Vagina (tissue), 2 donors: Measurements from ENCODE around the gene C6orf47. TPM values are rescaled to one million over a fixed set of nuclear protein-coding genes. Genes with fewer than 3 reads are reported as not detected.

ENCODE experiments used
- DNase-seq, 2 donors: peaks; one replicate each; pipeline ENCODE4 v3.0.0-alpha.2; 2017; ENCODE audit errors: extremely low spot score in 2 of 2
- H3K27ac ChIP-seq: fragments of 200-600 bp; sonication (generic); one replicate; pipeline ENCODE4 v1.5.1; 2019
- H3K27me3 ChIP-seq: fragments of 200-600 bp; sonication (generic); one replicate; pipeline ENCODE4 v1.5.1; 2019
- H3K36me3 ChIP-seq, 2 donors: fragments of 200-600 bp; sonication (generic); one replicate each; pipeline ENCODE4 v1.5.1; 2017 to 2019
- H3K4me1 ChIP-seq: fragments of 200-600 bp; sonication (generic); one replicate; pipeline ENCODE4 v1.5.1; 2019
- H3K4me3 ChIP-seq, 2 donors: fragments of 200-600 bp; sonication (generic); 1 replicate in 1 of 2; 2 replicates in 1 of 2; pipeline ENCODE4 v1.5.1; 2016 to 2019
- H3K9me3 ChIP-seq: fragments of 200-600 bp; sonication (generic); one replicate; pipeline ENCODE4 v1.5.1; 2019
- POLR2A ChIP-seq, 2 donors: fragments of 450-650 bp; IDR thresholded peaks; one replicate each; pipeline ENCODE4 v1.6.1; 2017; ENCODE audit warnings: antibody characterized with exemption in 2 of 2, mild to moderate bottlenecking in 2 of 2, moderate library complexity in 2 of 2
- POLR2AphosphoS5 ChIP-seq, 2 donors: sonication (generic); formaldehyde crosslinking; IDR thresholded peaks; one replicate each; pipeline ENCODE4 v1.9.0; 2017; ENCODE audit warnings: antibody characterized with exemption in 2 of 2, mild to moderate bottlenecking in 2 of 2, low read depth in 1 of 2; ENCODE audit not compliant: insufficient read depth in 1 of 2
- intact Hi-C: fragments of 100-400 bp; cut with DNase I; formaldehyde crosslinking; loops from one replicate; pipeline ENCODE4 v1.15.1; 2023
- total RNA-seq: library from RNA; depleted of rRNA; stranded (reverse); fragments of >200 nt; gene quantifications from one replicate; pipeline ENCODE4 v1.2.3, GENCODE V29; 2016
- TF ChIP-seq, protein P1 (sequence below), 3 experiments: fragments of 450-650 bp in 2 of 3; fragments of 200-600 bp in 1 of 3; sonication (generic) in 1 of 3; IDR thresholded peaks; one replicate each; pipeline ENCODE4 v1.5.1; 2017 to 2019; ENCODE audit warnings: antibody characterized with exemption in 3 of 3, mild to moderate bottlenecking in 2 of 3, moderate library complexity in 2 of 3

C6orf47 gene
- total RNA-seq, 1 donor from 2014 or later, result 15.2 TPM

DNA sequence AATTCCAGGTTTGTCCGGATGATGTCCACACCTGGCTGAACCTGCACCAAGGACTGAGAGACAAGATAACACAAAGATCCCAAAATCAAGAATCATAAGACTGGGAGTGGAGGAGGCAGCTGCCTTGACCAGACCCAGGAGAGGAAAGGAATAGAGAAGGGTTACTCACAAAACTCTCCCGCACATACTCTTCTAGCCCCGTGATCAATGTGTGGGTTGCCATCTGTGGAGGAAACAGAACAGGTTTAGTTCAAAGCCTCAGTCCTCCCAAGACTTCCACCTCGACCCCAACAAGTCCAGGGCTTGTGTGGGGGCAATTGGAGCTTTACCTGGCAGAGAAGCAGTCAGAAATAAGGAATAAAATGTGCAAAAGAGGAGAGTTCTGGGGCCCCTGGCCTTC, 19.2 kb downstream of the C6orf47 start:
- Histone ChIP-seq H3K27me3 (no peaks in the 10 kb centered on the region), H3K4me1 (no peaks in the 10 kb centered on the region), H3K36me3 (peaks cover 0 to 95% of the 10 kb centered on the region in 2 donors), H3K27ac (no peak overlapping the region), H3K4me3 (no peak overlapping the region), H3K9me3 (no peaks in the 10 kb centered on the region)
- intact Hi-C loops, result no loop called here
- no peak for DNase-seq
- TF ChIP-seq POLR2A (IDR thresholded peaks at IDR 0.05), result no peak
- TF ChIP-seq, protein P1, sequence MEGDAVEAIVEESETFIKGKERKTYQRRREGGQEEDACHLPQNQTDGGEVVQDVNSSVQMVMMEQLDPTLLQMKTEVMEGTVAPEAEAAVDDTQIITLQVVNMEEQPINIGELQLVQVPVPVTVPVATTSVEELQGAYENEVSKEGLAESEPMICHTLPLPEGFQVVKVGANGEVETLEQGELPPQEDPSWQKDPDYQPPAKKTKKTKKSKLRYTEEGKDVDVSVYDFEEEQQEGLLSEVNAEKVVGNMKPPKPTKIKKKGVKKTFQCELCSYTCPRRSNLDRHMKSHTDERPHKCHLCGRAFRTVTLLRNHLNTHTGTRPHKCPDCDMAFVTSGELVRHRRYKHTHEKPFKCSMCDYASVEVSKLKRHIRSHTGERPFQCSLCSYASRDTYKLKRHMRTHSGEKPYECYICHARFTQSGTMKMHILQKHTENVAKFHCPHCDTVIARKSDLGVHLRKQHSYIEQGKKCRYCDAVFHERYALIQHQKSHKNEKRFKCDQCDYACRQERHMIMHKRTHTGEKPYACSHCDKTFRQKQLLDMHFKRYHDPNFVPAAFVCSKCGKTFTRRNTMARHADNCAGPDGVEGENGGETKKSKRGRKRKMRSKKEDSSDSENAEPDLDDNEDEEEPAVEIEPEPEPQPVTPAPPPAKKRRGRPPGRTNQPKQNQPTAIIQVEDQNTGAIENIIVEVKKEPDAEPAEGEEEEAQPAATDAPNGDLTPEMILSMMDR (IDR thresholded peaks at IDR 0.05), result no peak
- no peak for TF ChIP-seq POLR2AphosphoS5 (IDR thresholded peaks at IDR 0.05; ENCODE audit: insufficient read depth in 1 of 2, low read depth in 1 of 2)

DNA sequence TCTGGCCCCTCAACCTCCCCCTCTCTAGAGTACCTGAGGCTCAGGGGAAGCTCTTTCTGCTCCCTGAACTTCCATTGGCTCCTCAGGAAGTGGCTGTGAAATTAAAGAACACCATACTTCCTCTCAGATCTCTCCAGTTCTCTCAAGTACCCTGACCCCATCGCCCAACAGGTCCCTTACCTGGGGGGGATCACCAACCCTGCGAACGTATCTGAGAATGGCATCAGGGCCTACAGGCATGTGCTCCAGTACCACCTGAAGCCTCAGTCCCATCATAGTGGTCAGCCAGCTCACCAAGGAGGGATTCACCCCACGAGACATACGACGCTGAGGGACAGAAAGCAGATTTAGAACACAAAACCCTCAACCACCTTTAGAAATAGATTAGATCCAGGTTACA, 20.0 kb downstream of the C6orf47 start:
- H3K4me3 ChIP-seq, result no peak overlapping the region
- intact Hi-C loops, result no loop called here
- H3K36me3 ChIP-seq, result peaks cover 0 to 95% of the 10 kb centered on the region in 2 donors
- no peak overlapping the region for H3K27ac ChIP-seq
- no peak for TF ChIP-seq POLR2AphosphoS5 (IDR thresholded peaks at IDR 0.05; ENCODE audit: insufficient read depth in 1 of 2, low read depth in 1 of 2)
- TF ChIP-seq POLR2A (IDR thresholded peaks at IDR 0.05), result no peak
- TF ChIP-seq, protein P1 (IDR thresholded peaks at IDR 0.05), result no peak
- no peaks in the 10 kb centered on the region for H3K4me1 ChIP-seq
- H3K27me3 ChIP-seq, result no peaks in the 10 kb centered on the region
- no peaks in the 10 kb centered on the region for H3K9me3 ChIP-seq
- DNase-seq, result no peak

DNA sequence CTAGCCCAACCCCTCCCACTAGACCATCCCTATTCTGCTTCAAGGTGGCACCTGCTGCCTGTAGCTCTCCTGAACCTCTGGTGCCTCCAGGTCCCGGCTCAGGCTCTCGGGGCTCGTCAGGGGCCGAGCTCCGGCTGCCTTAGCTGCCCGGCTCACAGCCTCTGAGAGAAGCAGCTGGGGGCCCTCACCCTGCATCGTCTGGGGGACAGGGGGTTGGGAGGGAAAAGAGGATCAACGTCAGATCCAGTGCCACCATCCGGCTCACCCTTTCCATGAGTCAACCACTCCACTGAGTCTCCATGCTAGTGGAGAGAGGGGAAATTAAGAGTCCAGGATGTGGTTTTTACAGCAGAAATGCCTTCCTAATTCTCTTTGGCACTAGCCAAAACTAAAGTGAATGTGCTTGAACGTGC, 21.1 kb downstream of the C6orf47 start:
- Histone ChIP-seq H3K36me3 (peaks cover 0 to 95% of the 10 kb centered on the region in 2 donors), H3K27me3 (no peaks in the 10 kb centered on the region), H3K4me3 (no peak overlapping the region), H3K4me1 (no peaks in the 10 kb centered on the region), H3K27ac (no peak overlapping the region), H3K9me3 (no peaks in the 10 kb centered on the region)
- intact Hi-C loops, result no loop called here
- no peak for DNase-seq
- TF ChIP-seq, protein P1 (IDR thresholded peaks at IDR 0.05), result no peak
- TF ChIP-seq POLR2A (IDR thresholded peaks at IDR 0.05), result no peak
- no peak for TF ChIP-seq POLR2AphosphoS5 (IDR thresholded peaks at IDR 0.05; ENCODE audit: insufficient read depth in 1 of 2, low read depth in 1 of 2)

DNA sequence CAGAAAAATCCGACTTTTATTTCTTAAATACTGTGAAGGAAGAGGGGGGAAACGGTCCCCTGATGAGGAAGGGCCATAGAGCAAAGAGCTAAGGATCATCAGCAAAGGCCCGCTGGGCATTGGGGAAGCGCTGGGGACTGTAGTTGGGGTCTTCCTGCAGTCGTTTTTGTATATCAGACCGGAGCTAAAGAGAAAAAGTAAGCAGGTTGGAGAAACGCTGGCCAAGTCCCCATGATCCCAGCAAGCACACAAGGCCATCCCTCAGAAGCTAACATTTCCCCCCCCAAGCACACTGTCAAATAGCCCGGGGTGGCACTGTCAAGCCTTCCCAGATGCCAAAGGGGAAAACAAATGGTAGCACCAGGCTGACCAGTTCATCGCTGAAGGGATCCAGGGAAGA, 21.5 kb downstream of the C6orf47 start:
- DNase-seq, result no peak
- Histone ChIP-seq H3K4me3 (no peak overlapping the region), H3K4me1 (no peaks in the 10 kb centered on the region), H3K27me3 (no peaks in the 10 kb centered on the region), H3K27ac (no peak overlapping the region), H3K9me3 (no peaks in the 10 kb centered on the region), H3K36me3 (peaks cover 0 to 95% of the 10 kb centered on the region in 2 donors)
- intact Hi-C loops, result no loop called here
- TF ChIP-seq POLR2A (IDR thresholded peaks at IDR 0.05) (no peak), POLR2AphosphoS5 (IDR thresholded peaks at IDR 0.05; ENCODE audit: insufficient read depth in 1 of 2, low read depth in 1 of 2) (no peak)
- TF ChIP-seq, protein P1 (IDR thresholded peaks at IDR 0.05), result no peak

DNA sequence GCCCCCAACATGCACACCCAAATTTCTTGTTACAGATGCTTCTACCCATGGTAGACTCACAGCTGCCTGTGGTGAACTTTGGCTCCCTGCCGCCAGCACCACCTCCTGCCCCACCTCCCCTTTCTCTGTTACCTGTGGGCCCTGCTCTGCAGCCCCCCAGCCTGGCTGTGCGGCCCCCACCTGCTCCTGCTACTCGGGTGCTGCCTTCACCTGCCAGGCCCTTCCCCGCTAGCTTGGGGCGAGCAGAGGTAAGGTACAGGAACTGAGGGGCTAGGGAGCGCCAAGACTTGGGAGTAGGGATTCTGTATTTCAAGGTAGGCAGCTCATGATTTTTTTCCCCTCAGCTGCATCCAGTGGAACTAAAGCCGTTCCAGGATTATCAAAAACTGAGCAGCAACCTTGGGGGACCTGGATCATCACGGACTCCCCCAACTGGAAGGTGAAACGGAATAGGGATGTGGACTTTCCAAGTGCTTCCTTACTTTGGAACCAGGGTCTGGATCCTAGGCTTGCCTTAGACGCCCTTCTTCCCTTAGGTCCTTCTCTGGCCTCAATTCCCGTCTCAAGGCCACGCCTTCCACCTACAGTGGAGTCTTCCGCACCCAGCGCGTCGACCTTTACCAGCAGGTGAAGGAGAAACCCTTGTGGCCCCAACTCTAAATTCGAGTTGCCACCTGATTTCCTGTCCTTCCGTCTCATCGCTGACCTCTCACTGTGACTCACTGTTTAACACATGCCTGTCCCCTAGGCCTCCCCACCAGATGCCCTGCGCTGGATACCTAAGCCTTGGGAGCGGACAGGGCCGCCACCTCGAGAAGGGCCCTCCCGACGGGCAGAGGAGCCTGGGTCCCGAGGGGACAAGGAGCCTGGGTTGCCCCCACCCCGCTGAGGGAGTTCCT, 23.6 kb downstream of the C6orf47 start:
- H3K27me3 ChIP-seq, result no peaks in the 10 kb centered on the region
- H3K9me3 ChIP-seq, result no peaks in the 10 kb centered on the region
- H3K36me3 ChIP-seq, result peaks cover 0 to 96% of the 10 kb centered on the region in 2 donors
- no peak for DNase-seq
- no peak overlapping the region for H3K4me3 ChIP-seq
- no peak overlapping the region for H3K27ac ChIP-seq
- intact Hi-C loops, result no loop called here
- no peaks in the 10 kb centered on the region for H3K4me1 ChIP-seq
- TF ChIP-seq POLR2A (IDR thresholded peaks at IDR 0.05) (no peak), POLR2AphosphoS5 (IDR thresholded peaks at IDR 0.05; ENCODE audit: insufficient read depth in 1 of 2, low read depth in 1 of 2) (no peak)
- TF ChIP-seq, protein P1 (IDR thresholded peaks at IDR 0.05), result no peak
